ENCODE results near the gene ZNF639. TPM values are rescaled to one million over a fixed set of nuclear protein-coding genes. Genes with fewer than 3 reads are reported as not detected.

The ZNF639 gene
- total and polyA plus RNA-seq, 2 of the 13 experiments (the other 11 are each of a cell fraction or from before 2014, with no cell fraction given): 11.6 to 42.4 TPM

DNA sequence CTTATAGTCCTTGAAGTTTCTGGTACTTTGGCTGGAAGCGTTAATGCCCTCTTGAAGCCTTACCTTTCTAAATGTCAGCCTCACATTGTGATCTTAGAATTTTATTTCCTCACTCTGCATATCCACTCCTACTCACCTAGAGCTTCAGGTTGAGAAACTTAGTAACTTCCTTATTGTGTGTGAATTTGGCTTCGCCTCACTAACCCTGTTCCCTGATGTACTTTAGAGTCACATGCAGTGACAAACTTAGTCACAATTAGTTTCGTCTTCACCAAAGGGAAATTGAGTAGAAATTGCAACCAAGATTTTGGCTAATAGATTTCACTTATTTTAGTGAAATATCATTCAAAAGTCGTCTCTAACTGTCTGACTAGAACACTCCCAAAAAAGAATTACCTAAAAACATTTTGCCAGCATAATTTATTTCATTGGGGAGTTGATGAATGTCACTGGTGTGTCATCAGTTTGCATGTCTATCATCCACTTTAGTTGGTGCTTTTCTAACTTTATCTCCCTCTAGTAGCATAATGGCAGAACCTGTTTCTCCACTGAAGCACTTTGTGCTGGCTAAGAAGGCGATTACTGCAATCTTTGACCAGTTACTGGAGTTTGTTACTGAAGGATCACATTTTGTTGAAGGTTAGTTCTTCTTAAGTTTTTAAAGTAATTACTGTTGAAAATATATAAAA, 25.6 kb downstream of the ZNF639 start (continued):
- TF ChIP-seq, protein P1, sequence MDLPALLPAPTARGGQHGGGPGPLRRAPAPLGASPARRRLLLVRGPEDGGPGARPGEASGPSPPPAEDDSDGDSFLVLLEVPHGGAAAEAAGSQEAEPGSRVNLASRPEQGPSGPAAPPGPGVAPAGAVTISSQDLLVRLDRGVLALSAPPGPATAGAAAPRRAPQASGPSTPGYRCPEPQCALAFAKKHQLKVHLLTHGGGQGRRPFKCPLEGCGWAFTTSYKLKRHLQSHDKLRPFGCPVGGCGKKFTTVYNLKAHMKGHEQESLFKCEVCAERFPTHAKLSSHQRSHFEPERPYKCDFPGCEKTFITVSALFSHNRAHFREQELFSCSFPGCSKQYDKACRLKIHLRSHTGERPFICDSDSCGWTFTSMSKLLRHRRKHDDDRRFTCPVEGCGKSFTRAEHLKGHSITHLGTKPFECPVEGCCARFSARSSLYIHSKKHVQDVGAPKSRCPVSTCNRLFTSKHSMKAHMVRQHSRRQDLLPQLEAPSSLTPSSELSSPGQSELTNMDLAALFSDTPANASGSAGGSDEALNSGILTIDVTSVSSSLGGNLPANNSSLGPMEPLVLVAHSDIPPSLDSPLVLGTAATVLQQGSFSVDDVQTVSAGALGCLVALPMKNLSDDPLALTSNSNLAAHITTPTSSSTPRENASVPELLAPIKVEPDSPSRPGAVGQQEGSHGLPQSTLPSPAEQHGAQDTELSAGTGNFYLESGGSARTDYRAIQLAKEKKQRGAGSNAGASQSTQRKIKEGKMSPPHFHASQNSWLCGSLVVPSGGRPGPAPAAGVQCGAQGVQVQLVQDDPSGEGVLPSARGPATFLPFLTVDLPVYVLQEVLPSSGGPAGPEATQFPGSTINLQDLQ (CRISPR knock-in tag; IDR thresholded peaks at IDR 0.05): no peak
- no peak for TF ChIP-seq SMYD3 (CRISPR knock-in tag; IDR thresholded peaks at IDR 0.05)
- TF ChIP-seq ZBTB38 (CRISPR knock-in tag; IDR thresholded peaks at IDR 0.05): no peak
- TF ChIP-seq ESRRA (CRISPR knock-in tag; IDR thresholded peaks at IDR 0.05; ENCODE audit: low read depth): no peak
- no peak for TF ChIP-seq BCL6 (CRISPR knock-in tag; IDR thresholded peaks at IDR 0.05)
- TF ChIP-seq ZNF501 (CRISPR knock-in tag; IDR thresholded peaks at IDR 0.05): no peak
- TF ChIP-seq ZNF33B (CRISPR knock-in tag; IDR thresholded peaks at IDR 0.05): no peak
- TF ChIP-seq SRSF1 (optimal IDR thresholded peaks at IDR 0.05; ENCODE audit: low read depth, low read length): no peak
- TF ChIP-seq, protein P2, sequence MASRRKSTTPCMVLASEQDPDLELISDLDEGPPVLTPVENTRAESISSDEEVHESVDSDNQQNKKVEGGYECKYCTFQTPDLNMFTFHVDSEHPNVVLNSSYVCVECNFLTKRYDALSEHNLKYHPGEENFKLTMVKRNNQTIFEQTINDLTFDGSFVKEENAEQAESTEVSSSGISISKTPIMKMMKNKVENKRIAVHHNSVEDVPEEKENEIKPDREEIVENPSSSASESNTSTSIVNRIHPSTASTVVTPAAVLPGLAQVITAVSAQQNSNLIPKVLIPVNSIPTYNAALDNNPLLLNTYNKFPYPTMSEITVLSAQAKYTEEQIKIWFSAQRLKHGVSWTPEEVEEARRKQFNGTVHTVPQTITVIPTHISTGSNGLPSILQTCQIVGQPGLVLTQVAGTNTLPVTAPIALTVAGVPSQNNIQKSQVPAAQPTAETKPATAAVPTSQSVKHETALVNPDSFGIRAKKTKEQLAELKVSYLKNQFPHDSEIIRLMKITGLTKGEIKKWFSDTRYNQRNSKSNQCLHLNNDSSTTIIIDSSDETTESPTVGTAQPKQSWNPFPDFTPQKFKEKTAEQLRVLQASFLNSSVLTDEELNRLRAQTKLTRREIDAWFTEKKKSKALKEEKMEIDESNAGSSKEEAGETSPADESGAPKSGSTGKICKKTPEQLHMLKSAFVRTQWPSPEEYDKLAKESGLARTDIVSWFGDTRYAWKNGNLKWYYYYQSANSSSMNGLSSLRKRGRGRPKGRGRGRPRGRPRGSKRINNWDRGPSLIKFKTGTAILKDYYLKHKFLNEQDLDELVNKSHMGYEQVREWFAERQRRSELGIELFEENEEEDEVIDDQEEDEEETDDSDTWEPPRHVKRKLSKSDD (CRISPR knock-in tag; IDR thresholded peaks at IDR 0.05; ENCODE audit: low read depth): no peak
- TF ChIP-seq, protein P3, sequence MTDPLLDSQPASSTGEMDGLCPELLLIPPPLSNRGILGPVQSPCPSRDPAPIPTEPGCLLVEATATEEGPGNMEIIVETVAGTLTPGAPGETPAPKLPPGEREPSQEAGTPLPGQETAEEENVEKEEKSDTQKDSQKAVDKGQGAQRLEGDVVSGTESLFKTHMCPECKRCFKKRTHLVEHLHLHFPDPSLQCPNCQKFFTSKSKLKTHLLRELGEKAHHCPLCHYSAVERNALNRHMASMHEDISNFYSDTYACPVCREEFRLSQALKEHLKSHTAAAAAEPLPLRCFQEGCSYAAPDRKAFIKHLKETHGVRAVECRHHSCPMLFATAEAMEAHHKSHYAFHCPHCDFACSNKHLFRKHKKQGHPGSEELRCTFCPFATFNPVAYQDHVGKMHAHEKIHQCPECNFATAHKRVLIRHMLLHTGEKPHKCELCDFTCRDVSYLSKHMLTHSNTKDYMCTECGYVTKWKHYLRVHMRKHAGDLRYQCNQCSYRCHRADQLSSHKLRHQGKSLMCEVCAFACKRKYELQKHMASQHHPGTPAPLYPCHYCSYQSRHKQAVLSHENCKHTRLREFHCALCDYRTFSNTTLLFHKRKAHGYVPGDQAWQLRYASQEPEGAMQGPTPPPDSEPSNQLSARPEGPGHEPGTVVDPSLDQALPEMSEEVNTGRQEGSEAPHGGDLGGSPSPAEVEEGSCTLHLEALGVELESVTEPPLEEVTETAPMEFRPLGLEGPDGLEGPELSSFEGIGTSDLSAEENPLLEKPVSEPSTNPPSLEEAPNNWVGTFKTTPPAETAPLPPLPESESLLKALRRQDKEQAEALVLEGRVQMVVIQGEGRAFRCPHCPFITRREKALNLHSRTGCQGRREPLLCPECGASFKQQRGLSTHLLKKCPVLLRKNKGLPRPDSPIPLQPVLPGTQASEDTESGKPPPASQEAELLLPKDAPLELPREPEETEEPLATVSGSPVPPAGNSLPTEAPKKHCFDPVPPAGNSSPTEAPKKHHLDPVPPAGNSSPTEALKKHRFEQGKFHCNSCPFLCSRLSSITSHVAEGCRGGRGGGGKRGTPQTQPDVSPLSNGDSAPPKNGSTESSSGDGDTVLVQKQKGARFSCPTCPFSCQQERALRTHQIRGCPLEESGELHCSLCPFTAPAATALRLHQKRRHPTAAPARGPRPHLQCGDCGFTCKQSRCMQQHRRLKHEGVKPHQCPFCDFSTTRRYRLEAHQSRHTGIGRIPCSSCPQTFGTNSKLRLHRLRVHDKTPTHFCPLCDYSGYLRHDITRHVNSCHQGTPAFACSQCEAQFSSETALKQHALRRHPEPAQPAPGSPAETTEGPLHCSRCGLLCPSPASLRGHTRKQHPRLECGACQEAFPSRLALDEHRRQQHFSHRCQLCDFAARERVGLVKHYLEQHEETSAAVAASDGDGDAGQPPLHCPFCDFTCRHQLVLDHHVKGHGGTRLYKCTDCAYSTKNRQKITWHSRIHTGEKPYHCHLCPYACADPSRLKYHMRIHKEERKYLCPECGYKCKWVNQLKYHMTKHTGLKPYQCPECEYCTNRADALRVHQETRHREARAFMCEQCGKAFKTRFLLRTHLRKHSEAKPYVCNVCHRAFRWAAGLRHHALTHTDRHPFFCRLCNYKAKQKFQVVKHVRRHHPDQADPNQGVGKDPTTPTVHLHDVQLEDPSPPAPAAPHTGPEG (CRISPR knock-in tag; IDR thresholded peaks at IDR 0.05): no peak
